ENCODE measurements around the gene POC5.
"Not testable (repeated sequence)": the region's sequence is repeated elsewhere in the genome, so short reads cannot be mapped to it uniquely, and the experiment has no call there.

The POC5 gene, protein sequence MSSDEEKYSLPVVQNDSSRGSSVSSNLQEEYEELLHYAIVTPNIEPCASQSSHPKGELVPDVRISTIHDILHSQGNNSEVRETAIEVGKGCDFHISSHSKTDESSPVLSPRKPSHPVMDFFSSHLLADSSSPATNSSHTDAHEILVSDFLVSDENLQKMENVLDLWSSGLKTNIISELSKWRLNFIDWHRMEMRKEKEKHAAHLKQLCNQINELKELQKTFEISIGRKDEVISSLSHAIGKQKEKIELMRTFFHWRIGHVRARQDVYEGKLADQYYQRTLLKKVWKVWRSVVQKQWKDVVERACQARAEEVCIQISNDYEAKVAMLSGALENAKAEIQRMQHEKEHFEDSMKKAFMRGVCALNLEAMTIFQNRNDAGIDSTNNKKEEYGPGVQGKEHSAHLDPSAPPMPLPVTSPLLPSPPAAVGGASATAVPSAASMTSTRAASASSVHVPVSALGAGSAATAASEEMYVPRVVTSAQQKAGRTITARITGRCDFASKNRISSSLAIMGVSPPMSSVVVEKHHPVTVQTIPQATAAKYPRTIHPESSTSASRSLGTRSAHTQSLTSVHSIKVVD

GRCh38 chr5:75717082-75717922 is at the start of gene POC5:
Gene POC5, minus strand, starts transcription at chr5:75717437. Its CDS starts 4,500 bp downstream, at chr5:75712937.
- no peaks in the 10 kb centered on the region for H3K27me3 Mint-ChIP-seq
- H3K36me3 Mint-ChIP-seq (ENCODE audit: low read depth), result peaks cover 33% of the 10 kb centered on the region
- no peaks in the 10 kb centered on the region for H3K9me3 Mint-ChIP-seq
- peaks cover 38% of the 10 kb centered on the region for H3K4me1 Mint-ChIP-seq (ENCODE audit: low read depth)
- peak within 1 kb of the TSS; percentile 96 for H3K27ac Mint-ChIP-seq
- peak within 1 kb of the TSS; percentile 94 for H3K4me3 Mint-ChIP-seq
- intact Hi-C loops (cut with micrococcal nuclease), result loop anchor here (1.0 kb wide), 1 partner anchor 206 kb away; the partner anchor contains the start of genes CERT1 and POLK

- H3K27ac Mint-ChIP-seq, result no peak overlapping the region
- H3K9me3 Mint-ChIP-seq, result no peaks in the 10 kb centered on the region
- intact Hi-C loops (cut with micrococcal nuclease), result no loop called here
- no peak overlapping the region for H3K4me3 Mint-ChIP-seq
- no peaks in the 10 kb centered on the region for H3K4me1 Mint-ChIP-seq (ENCODE audit: low read depth)
- peaks cover 19% of the 10 kb centered on the region for H3K27me3 Mint-ChIP-seq
- no peaks in the 10 kb centered on the region for H3K36me3 Mint-ChIP-seq (ENCODE audit: low read depth)
These were observed 40.9 kb upstream of the POC5 start for GRCh38 chr5:75758116-75758515.

DNA sequence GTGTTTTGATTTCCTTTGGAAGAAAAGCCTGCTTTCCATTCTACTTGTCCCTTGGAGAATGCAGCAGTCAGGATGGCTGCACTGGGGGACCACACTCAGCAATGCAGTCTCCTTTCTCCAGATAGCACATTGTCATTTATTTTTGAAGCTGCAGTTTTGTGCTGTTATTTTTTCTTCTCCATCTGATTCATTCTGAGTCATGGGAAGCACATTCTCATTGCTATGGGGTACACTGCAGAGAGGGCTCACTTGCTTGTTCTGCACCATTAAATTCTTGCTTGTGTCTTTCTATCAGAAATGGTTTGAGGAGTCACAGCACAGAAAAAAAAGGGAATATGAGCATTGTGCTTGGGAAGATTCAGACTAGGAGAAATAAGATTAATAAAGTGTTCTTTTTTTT is 39.7 kb upstream of the POC5 start:
- intact Hi-C loops (cut with micrococcal nuclease), result no loop called here

DNA sequence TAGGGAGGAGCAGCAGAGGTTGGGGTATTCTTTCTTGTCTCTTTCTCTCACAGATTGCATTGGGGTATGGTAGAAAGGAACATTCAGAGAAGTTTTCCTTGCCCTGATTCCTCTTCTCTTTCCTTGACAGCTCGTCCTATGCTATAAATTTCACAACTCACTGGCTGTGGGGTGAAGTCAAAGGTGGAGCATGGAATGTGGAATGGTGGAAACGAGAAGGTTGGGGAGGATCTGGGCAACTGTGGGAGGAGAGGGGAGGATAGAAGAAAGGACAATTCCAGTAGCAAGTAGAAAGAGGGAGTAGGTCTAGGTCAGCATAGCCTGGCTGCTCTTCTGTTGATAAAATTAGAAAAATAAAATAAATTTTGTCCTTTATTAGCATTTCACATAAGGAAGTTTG is 39.0 kb upstream of the POC5 start:
- no peaks in the 10 kb centered on the region for H3K9me3 Mint-ChIP-seq
- no peak overlapping the region for H3K4me3 Mint-ChIP-seq
- peaks cover 22% of the 10 kb centered on the region for H3K27me3 Mint-ChIP-seq
- intact Hi-C loops (cut with micrococcal nuclease), result no loop called here
- no peak overlapping the region for H3K27ac Mint-ChIP-seq
- no peaks in the 10 kb centered on the region for H3K4me1 Mint-ChIP-seq (ENCODE audit: low read depth)
- no peaks in the 10 kb centered on the region for H3K36me3 Mint-ChIP-seq (ENCODE audit: low read depth)

More for the DNA sequence above, 39.7 kb upstream of the POC5 start:
- no peaks in the 10 kb centered on the region for H3K4me1 Mint-ChIP-seq (ENCODE audit: low read depth)
- H3K36me3 Mint-ChIP-seq (ENCODE audit: low read depth), result no peaks in the 10 kb centered on the region
- no peak overlapping the region for H3K27ac Mint-ChIP-seq
- H3K9me3 Mint-ChIP-seq, result no peaks in the 10 kb centered on the region
- no peak overlapping the region for H3K4me3 Mint-ChIP-seq
- peaks cover 21% of the 10 kb centered on the region for H3K27me3 Mint-ChIP-seq

- no peak overlapping the region for H3K4me3 Mint-ChIP-seq
- H3K27me3 Mint-ChIP-seq, result peaks cover 27% of the 10 kb centered on the region
- H3K36me3 Mint-ChIP-seq (ENCODE audit: low read depth), result no peaks in the 10 kb centered on the region
- no peak overlapping the region for H3K27ac Mint-ChIP-seq
- intact Hi-C loops (cut with micrococcal nuclease), result no loop called here
- H3K9me3 Mint-ChIP-seq, result no peaks in the 10 kb centered on the region
- no peaks in the 10 kb centered on the region for H3K4me1 Mint-ChIP-seq (ENCODE audit: low read depth)
These were observed 35.9 kb upstream of the POC5 start for GRCh38 chr5:75753182-75753581.

- H3K9me3 Mint-ChIP-seq, result no peaks in the 10 kb centered on the region
- no peak overlapping the region for H3K27ac Mint-ChIP-seq
- no peaks in the 10 kb centered on the region for H3K27me3 Mint-ChIP-seq
- no peaks in the 10 kb centered on the region for H3K36me3 Mint-ChIP-seq (ENCODE audit: low read depth)
- intact Hi-C loops (cut with micrococcal nuclease), result no loop called here
- H3K4me1 Mint-ChIP-seq (ENCODE audit: low read depth), result no peaks in the 10 kb centered on the region
- no peak overlapping the region for H3K4me3 Mint-ChIP-seq
These were observed 27.1 kb upstream of the POC5 start for GRCh38 chr5:75744355-75744754.

- no peaks in the 10 kb centered on the region for H3K4me1 Mint-ChIP-seq (ENCODE audit: low read depth)
- no peaks in the 10 kb centered on the region for H3K36me3 Mint-ChIP-seq (ENCODE audit: low read depth)
- intact Hi-C loops (cut with micrococcal nuclease), result loop anchor here (10.0 kb wide), 1 partner anchor 519 kb away; no protein-coding TSS in a partner anchor
- no peak overlapping the region for H3K4me3 Mint-ChIP-seq
- H3K9me3 Mint-ChIP-seq, result no peaks in the 10 kb centered on the region
- no peak overlapping the region for H3K27ac Mint-ChIP-seq
- no peaks in the 10 kb centered on the region for H3K27me3 Mint-ChIP-seq
These were observed 19.0 kb upstream of the POC5 start for GRCh38 chr5:75736273-75736672.

DNA sequence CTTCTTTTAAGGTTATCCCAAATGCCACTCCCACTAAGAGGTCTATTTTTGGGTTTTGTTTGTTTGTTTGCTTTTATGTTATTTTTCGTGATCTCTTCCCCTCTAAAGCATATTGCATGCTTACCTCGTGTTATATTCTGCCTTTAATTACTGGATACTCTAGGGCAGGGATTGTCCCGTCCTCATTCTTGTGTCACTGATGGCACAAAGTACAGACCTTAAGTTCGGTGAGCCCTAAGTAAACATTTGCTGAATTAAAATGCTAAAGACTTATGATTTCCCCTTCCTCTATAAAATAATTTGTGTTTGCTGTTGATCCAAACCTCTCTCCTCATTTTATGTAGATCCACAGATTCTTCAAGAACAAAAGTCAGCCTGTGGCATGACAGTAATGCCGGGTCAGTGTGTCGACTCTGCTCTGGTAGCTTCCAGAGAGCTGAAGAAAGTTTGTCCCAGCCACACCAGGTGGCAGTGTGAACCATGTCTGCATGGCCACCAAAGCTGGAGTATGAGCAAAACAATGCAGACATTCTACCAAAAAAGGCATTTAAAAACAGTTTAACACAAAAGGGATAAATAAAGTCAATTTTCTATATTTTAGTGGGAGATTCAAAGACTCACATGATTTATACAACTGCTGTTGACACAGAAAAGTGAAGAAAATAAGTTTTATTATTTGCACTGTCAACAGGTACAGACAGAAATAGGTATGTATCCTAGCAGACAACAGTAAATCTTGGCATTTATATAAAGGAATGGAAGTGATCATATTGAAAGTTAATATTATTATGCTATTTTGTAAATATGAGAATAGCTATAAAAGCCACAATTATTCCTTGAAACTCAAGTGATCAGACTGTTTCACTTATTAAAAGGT is 17.9 kb upstream of the POC5 start:
- Mint-ChIP-seq H3K36me3 (ENCODE audit: low read depth) (no peaks in the 10 kb centered on the region), H3K27me3 (no peaks in the 10 kb centered on the region), H3K27ac (no peak overlapping the region), H3K4me3 (no peak overlapping the region), H3K9me3 (no peaks in the 10 kb centered on the region), H3K4me1 (ENCODE audit: low read depth) (no peaks in the 10 kb centered on the region)
- intact Hi-C loops (cut with micrococcal nuclease), result loop anchor here (10.0 kb wide), 1 partner anchor 520 kb away; no protein-coding TSS in a partner anchor

DNA sequence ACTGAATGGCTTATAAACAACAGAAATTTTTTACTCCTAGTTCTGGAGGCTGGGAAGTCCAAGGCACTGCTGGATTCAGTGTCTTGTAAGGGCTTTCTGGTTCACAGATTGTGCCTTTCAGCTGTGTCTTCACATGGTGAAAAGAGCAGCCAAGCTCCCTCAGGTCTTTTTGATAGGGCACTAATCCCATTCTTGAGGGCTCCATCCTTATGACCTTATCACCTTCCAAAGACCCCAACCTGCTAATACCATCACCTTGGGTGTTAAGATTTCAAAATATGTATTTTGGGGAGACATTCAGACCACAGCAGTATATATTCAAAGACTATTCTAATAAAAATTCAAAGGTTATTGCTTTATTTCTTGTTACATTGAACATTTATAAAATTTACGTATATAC is 16.5 kb upstream of the POC5 start:
- Mint-ChIP-seq H3K9me3 (no peaks in the 10 kb centered on the region), H3K36me3 (ENCODE audit: low read depth) (no peaks in the 10 kb centered on the region), H3K27me3 (no peaks in the 10 kb centered on the region), H3K27ac (no peak overlapping the region), H3K4me1 (ENCODE audit: low read depth) (no peaks in the 10 kb centered on the region), H3K4me3 (no peak overlapping the region)
- intact Hi-C loops (cut with micrococcal nuclease), result loop anchor here (10.0 kb wide), 1 partner anchor 521 kb away; no protein-coding TSS in a partner anchor

DNA sequence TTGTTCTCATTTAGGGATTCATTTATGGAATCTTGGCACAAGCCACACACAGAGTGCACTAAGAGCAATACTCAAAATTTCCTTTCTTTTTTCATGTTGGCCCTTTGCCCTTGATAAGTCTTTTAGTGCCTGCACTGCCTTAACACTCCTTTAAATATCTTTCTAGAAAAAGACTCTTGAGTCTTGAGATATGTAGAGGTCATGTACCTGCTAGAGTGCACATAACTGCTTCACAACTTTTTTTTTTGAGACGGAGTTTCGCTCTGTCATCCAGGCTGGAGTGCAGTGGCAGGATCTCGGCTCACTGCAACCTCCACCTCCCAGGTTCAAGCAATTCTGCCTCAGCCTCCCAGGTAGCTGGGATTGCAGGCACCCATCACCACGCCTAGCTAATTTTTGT is 14.3 kb upstream of the POC5 start:
- H3K9me3 Mint-ChIP-seq; H3K4me1 Mint-ChIP-seq (ENCODE audit: low read depth); H3K4me3 Mint-ChIP-seq; H3K27ac Mint-ChIP-seq; H3K36me3 Mint-ChIP-seq (ENCODE audit: low read depth); H3K27me3 Mint-ChIP-seq: not testable (repeated sequence)
- intact Hi-C loops (cut with micrococcal nuclease), result loop anchor here (10.0 kb wide), 1 partner anchor 523 kb away; no protein-coding TSS in a partner anchor

DNA sequence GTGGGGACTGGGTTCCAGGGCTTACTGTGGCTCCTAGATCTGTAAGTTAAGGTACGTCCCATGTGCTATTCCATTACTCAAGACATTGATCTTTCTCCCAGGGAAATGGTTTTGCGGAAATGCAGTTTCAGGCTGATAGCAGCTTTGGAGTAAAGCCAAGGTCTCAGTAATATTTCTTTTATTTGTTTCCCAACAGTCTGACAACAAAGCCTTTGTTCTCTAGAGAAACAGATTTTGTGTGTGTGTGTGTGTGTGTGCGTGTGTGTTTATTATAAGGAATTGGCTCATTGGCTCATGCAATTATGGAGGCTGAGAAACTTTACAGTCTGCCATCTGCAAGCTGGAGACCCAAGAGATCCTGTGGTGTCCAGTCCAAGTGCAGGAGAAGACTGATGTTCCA is 12.1 kb upstream of the POC5 start:
- no peaks in the 10 kb centered on the region for H3K36me3 Mint-ChIP-seq (ENCODE audit: low read depth)
- no peak overlapping the region for H3K27ac Mint-ChIP-seq
- H3K4me3 Mint-ChIP-seq, result no peak overlapping the region
- no peaks in the 10 kb centered on the region for H3K27me3 Mint-ChIP-seq
- H3K4me1 Mint-ChIP-seq (ENCODE audit: low read depth), result no peaks in the 10 kb centered on the region
- intact Hi-C loops (cut with micrococcal nuclease), result no loop called here
- no peaks in the 10 kb centered on the region for H3K9me3 Mint-ChIP-seq

GRCh38 chr5:75727931-75728330 is 10.7 kb upstream of the POC5 start:
- no peak overlapping the region for H3K4me3 Mint-ChIP-seq
- no peaks in the 10 kb centered on the region for H3K4me1 Mint-ChIP-seq (ENCODE audit: low read depth)
- H3K9me3 Mint-ChIP-seq, result no peaks in the 10 kb centered on the region
- H3K36me3 Mint-ChIP-seq (ENCODE audit: low read depth), result no peaks in the 10 kb centered on the region
- no peaks in the 10 kb centered on the region for H3K27me3 Mint-ChIP-seq
- intact Hi-C loops (cut with micrococcal nuclease), result no loop called here
- no peak overlapping the region for H3K27ac Mint-ChIP-seq

- H3K27me3 Mint-ChIP-seq; intact Hi-C loops (cut with micrococcal nuclease); H3K4me1 Mint-ChIP-seq (ENCODE audit: low read depth); H3K4me3 Mint-ChIP-seq; H3K9me3 Mint-ChIP-seq; H3K27ac Mint-ChIP-seq; H3K36me3 Mint-ChIP-seq (ENCODE audit: low read depth): not testable (repeated sequence)
These were observed 9.0 kb upstream of the POC5 start for GRCh38 chr5:75726224-75726623.

All from dendritic cell treated with granulocyte-macrophage colony-stimulating factor and Interleukin-4, amounts not matched to agents 40 ng/mL and 50 ng/mL, for 4 days (primary cell).